PC-9 (cell line): Measurements from ENCODE around the gene PTPRO.

Experiments
- EZH2 ChIP-seq: fragments of 200-600 bp; sonication (generic); IDR thresholded peaks from 2 replicates; pipeline ENCODE4 v1.8.0; 2017; ENCODE audit warnings: antibody characterized with exemption, low read depth
- TF ChIP-seq, protein P1 (sequence below): fragments of 200-600 bp; sonication (generic); conservative IDR thresholded peaks from 2 replicates; pipeline ENCODE4 v1.6.1; 2017; ENCODE audit warnings: mixed run types, antibody characterized with exemption, mild to moderate bottlenecking, moderate library complexity

- TF ChIP-seq, protein P1, sequence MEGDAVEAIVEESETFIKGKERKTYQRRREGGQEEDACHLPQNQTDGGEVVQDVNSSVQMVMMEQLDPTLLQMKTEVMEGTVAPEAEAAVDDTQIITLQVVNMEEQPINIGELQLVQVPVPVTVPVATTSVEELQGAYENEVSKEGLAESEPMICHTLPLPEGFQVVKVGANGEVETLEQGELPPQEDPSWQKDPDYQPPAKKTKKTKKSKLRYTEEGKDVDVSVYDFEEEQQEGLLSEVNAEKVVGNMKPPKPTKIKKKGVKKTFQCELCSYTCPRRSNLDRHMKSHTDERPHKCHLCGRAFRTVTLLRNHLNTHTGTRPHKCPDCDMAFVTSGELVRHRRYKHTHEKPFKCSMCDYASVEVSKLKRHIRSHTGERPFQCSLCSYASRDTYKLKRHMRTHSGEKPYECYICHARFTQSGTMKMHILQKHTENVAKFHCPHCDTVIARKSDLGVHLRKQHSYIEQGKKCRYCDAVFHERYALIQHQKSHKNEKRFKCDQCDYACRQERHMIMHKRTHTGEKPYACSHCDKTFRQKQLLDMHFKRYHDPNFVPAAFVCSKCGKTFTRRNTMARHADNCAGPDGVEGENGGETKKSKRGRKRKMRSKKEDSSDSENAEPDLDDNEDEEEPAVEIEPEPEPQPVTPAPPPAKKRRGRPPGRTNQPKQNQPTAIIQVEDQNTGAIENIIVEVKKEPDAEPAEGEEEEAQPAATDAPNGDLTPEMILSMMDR: no peak
- no peak for TF ChIP-seq EZH2
These were observed 89.5 kb downstream of the PTPRO start for GRCh38 chr12:15411842-15412241.
